Heart left ventricle (tissue), 13 donors: ENCODE results near the gene EPS8.

Experiments
- POLR2A ChIP-seq, 2 donors: fragments of 450-650 bp; IDR thresholded peaks; one replicate each; pipeline ENCODE4 v1.6.1; 2017; ENCODE audit warnings: antibody characterized with exemption in 2 of 2, mild to moderate bottlenecking in 2 of 2, moderate library complexity in 2 of 2
- TF ChIP-seq, protein P1 (sequence below), 12 donors: fragments of 200-600 bp; sonication (generic) in 4 of 12; IDR thresholded peaks; one replicate each; pipeline versions ENCODE4 v1.5.0 to v1.8.0; 2018 to 2022; ENCODE audit warnings: antibody characterized with exemption in 12 of 12, mild to moderate bottlenecking in 5 of 12
- donor health status: ischemic (EF 13 %, LVEDD 7.1; RV severe dilation, severe dysfunction).
- donor health status: DM: no; HTN: yes; CAD: no.
- donor health status: DM: no; HTN: no; CAD: no.
- donor health status: ischemic (EF 25% LVEDD 6.9; RV normal size, moderate dysfunction).
- donor health status: ischemic (EF 25% LVEDD 5.7; RV mildly dilated, moderate dysfunction).
- donor health status: ischemic (EF 35%, LVEDD 5.7; RV mildly dilated, moderate dysfunction).
- donor health status: nonischemic (EF 11% LVEDD 7.7; RV severe dilation, severe dysfunction).
- donor health status: DM: yes; HTN: yes; CAD: no.
- donor health status: PGD.
- donor health status: ischemic (EF 29% LVEDD 5.4; RV normal size, mild dysfunction).
- donor health status: nonischemic (EF 23%, LVEDD 6.1; RV moderate dilation, normal function).

- TF ChIP-seq, protein P1, sequence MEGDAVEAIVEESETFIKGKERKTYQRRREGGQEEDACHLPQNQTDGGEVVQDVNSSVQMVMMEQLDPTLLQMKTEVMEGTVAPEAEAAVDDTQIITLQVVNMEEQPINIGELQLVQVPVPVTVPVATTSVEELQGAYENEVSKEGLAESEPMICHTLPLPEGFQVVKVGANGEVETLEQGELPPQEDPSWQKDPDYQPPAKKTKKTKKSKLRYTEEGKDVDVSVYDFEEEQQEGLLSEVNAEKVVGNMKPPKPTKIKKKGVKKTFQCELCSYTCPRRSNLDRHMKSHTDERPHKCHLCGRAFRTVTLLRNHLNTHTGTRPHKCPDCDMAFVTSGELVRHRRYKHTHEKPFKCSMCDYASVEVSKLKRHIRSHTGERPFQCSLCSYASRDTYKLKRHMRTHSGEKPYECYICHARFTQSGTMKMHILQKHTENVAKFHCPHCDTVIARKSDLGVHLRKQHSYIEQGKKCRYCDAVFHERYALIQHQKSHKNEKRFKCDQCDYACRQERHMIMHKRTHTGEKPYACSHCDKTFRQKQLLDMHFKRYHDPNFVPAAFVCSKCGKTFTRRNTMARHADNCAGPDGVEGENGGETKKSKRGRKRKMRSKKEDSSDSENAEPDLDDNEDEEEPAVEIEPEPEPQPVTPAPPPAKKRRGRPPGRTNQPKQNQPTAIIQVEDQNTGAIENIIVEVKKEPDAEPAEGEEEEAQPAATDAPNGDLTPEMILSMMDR (IDR thresholded peaks at IDR 0.05), result no peak
- no peak for TF ChIP-seq POLR2A (IDR thresholded peaks at IDR 0.05)
Observed at GRCh38 chr12:15651371-15651770, 137.8 kb downstream of the EPS8 start.
